COLO829 (cell line): Measurements from ENCODE around the gene IGFBP7.
A peak's percentile ranks its signal among the peaks of the same experiment; 100 is the strongest.
"Not testable (repeated sequence)": the region's sequence is repeated elsewhere in the genome, so short reads cannot be mapped to it uniquely, and the experiment has no call there.

Experiments used
- DNase-seq: peaks from one replicate; pipeline ENCODE4 v3.0.0; 2012; ENCODE audit warnings: low spot score

Gene IGFBP7

DNA sequence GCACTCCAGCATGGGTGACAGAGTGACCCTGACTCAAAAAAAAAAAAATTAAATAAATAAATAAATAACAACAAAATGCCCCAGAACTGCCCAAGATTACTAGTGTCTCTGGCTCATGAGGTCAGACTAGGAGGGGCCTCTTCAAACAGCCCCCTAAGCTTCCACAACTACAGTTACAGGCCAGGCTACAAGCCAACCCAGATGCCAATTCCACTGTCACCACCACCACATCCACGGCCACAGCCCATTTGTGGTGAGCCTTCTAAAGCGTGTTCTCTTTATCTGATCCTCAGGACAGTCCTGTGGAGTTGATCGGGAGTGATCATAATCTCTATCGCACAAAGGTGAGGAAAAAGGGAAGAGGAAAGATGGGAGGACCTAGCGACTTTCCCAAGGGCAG, 36.6 kb downstream of the IGFBP7 start:
- no peak for DNase-seq

DNA sequence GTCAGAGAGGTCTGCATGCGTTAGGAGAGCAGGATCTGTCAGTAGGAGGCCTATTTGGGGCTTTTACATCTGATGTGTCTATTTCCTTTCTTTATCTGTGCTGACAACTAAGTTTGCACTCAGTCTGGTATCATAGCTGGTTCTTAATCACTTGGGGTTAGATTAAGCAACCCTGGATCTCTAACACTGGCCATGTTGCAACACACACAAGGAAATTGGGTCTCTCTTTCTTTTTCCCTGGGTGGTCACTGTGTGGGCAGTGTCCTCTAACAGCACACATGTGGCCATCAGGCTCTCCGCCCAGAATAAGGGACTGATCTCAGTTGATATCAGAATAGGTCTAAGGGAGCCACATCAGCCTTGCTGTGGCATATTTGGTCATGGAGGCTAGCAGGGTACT, 38.9 kb downstream of the IGFBP7 start:
- DNase-seq = no peak

DNA sequence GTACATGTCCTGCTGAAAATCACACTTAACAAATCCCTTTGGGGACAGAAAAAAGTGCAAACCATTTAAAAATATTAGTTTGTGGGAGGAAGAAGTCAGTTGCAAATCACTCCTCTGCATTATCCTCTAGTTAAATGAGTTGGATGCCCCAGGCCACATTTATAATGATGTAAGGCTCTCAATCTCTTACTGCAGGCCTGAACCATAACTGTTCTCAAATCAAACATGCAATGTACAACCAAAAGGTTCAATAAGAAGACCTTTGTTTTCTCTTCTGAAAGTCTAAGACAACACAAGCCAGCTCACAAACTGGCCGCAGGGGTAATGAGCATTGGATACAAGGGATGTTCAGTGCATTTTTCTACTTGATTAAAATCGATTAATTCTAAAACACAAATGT, 39.7 kb downstream of the IGFBP7 start:
- DNase-seq = peak; percentile 84

- no peak for DNase-seq
Measured at GRCh38 chr4:57068237-57068981, 41.8 kb downstream of the IGFBP7 start.

- DNase-seq = no peak
Measured at GRCh38 chr4:57065730-57066482, 44.3 kb downstream of the IGFBP7 start.

- no peak for DNase-seq
Measured at GRCh38 chr4:57064811-57065711, 45.1 kb downstream of the IGFBP7 start.

DNA sequence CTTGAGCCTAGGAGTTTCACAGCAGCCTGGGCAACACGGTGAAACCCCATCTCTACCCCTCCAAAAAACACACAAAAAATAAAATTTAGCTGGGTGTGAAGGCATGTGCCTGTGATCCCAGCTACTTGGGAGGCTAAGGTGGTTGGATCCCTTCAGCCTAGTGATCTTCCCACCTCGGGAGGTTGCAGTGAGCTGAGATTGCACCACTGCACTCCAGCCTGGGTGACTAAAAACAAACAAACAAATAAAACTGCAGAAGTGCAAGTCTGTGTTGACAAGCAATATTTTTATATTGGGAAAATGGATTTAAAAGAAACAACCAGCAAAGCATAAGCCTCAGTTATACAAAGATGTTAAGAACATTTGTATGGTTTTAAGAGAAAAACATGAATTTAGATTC, 46.1 kb downstream of the IGFBP7 start:
- DNase-seq = no peak

DNA sequence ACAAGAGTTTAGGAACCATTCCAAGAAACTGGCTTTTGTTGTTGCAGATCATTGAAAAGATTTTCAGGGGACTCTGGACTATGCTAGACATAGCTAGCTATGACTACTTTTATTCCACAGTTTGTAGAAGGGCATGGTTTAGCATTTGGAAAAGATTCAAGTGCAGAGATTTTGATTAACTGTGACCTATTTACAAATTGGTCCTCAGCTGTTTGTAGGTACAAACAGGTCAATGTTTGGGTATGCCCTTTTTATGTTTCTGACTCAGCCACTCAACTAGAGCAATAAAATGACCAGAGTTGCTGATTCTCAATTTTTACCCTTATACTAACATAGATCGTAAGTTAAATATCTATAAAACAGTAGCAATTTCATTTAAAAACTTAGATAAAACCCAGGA, 46.7 kb downstream of the IGFBP7 start:
- DNase-seq = no peak

- no peak for DNase-seq
Measured at GRCh38 chr4:57061395-57061794, 48.8 kb downstream of the IGFBP7 start.

DNA sequence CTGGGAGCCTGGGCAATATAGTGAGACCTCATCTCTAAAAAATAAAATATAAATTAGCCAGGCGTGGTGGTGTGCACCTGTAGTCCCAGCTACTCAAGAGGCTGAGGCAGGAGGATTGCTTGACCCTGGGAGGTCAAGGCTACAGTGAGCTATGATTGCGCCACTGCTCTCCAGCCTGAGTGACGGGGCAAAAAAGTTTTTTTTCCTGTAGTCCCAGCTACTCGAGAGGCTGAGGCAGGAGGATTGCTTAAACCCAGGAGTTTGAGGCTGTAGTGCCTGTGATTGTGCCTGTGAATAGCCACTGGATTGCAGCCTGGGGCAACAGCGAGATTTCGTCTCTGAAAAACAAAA, 49.5 kb downstream of the IGFBP7 start:
- DNase-seq = not testable (repeated sequence)

- no peak for DNase-seq
Measured at GRCh38 chr4:57059890-57060716, 50.1 kb downstream of the IGFBP7 start.

GRCh38 chr4:57055886-57056285, 54.3 kb downstream of the IGFBP7 start:
- DNase-seq = no peak

- no peak for DNase-seq
Measured at GRCh38 chr4:57053508-57053907, 56.7 kb downstream of the IGFBP7 start.

- no peak for DNase-seq
Measured at GRCh38 chr4:57051524-57051923, 58.7 kb downstream of the IGFBP7 start.

- no peak for DNase-seq
Measured at GRCh38 chr4:57051095-57051494, 59.1 kb downstream of the IGFBP7 start.

DNA sequence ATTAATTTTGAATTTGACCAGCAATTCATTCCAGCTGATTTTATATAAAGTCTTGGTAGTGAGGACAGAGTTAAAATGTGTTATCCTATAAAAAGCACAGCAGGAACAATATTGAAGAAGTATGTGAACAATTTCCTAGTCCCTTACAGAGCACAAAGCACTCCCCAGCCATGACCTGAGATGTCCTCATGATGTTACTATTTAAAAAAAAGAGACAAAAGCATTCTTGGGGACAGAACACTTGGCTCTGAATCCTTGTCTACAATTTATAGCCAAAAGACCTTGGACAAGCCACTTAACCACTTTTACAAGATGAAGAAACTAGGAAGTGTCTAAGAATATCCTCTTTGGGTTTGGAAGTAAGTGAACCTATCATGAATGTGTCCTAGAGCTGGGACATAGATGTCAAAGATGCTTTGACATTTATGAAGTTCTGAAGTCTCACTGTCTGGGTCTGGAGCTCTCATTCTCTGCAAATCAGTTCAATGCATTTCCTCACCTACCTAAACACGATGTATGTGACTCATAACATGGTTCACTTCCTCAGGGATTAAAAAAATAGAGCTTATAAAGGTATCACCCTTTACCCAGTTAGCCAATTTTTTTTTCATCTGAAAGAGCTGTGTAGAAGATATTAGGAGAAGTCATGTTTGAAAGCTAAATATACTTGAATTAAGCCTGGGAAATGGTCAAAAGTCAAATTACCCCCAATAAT, 61.4 kb downstream of the IGFBP7 start:
- DNase-seq = no peak

DNA sequence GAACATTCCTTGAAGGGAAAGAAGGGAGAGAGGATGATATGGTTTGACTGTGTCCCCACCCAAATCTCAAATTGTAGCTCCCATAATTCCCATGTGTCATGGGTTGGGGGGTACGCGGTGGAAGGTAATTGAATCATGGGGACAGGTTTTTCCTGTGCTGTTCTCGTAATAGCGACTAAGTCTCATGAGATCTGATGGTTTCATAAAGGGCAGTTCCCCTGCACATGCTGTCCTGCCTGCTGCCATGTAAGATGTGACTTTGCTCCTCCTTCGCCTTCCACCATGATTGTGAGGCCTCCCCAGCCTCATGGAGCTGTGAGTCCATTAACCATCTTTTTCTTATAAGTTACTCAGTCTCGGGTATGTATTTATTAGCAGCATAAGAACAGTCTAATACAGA, 63.1 kb downstream of the IGFBP7 start:
- not testable (repeated sequence) for DNase-seq

DNA sequence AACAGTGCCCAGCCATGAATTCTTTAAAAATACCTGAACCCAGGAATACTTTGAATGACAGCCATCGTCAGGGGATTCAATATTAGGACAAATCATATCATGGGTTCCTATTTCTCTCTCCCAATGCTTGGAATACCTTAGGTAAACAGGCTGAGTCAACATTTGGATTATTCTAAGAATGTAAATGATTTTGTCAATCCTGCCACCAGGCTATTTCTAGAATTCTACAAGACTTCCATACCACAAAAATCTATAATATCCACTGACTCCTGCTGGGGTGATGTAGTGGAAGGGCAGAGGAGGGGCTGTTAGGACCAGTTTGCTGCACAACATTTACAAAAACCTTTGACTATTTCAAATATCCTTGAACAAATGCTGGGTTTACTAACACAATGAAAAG, 65.2 kb downstream of the IGFBP7 start:
- no peak for DNase-seq

DNA sequence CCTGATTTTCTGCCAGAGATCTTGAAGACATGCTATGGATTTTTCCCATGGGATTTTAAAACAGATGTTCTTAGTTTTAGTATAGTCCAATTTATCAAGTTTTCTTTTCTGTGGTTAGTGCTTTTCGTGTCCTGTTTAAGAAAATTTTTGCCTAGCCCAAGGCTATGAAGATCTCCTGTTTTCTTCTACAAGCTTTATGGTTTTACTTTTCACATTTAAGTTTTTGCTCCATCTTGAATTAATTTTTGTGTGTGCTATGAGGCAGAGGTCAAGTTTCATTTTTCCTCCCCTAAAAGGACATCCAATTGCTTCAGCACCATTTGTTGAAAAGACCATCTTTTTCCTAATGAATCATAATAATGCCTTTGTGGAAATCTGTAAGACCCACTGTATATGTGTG, 65.9 kb downstream of the IGFBP7 start:
- DNase-seq = no peak

- peak; percentile 80 for DNase-seq
Measured at GRCh38 chr4:57043347-57044251, 66.6 kb downstream of the IGFBP7 start.
